Epithelial cell of proximal tubule (primary cell): ENCODE measurements around the gene NECAB2. TPM values are rescaled to one million over a fixed set of nuclear protein-coding genes. Genes with fewer than 3 reads are reported as not detected.
A peak's percentile ranks its signal among the peaks of the same experiment; 100 is the strongest.

Source experiments
- DNase-seq: peaks from one replicate; pipeline ENCODE4 v3.0.0-alpha.2; 2011; ENCODE audit warnings: low read depth
- H3K4me3 ChIP-seq: 2 replicates; pipeline ENCODE4 v1.5.1; 2011; ENCODE audit warnings: low read depth, mild to moderate bottlenecking, low read length
- total RNA-seq: library from RNA; depleted of rRNA; stranded (reverse); fragments of >200 nt; gene quantifications from 2 replicates; pipeline ENCODE4 v1.2.3, GENCODE V29; 2015
- TF ChIP-seq, protein P1 (sequence below): conservative IDR thresholded peaks from 2 replicates; pipeline ENCODE4 v1.5.1; 2012; ENCODE audit warnings: low read depth, mild to moderate bottlenecking, low read length

The NECAB2 gene
- total RNA-seq, result 0.36 TPM in 1 of 2 replicates, not detected in the other

DNA sequence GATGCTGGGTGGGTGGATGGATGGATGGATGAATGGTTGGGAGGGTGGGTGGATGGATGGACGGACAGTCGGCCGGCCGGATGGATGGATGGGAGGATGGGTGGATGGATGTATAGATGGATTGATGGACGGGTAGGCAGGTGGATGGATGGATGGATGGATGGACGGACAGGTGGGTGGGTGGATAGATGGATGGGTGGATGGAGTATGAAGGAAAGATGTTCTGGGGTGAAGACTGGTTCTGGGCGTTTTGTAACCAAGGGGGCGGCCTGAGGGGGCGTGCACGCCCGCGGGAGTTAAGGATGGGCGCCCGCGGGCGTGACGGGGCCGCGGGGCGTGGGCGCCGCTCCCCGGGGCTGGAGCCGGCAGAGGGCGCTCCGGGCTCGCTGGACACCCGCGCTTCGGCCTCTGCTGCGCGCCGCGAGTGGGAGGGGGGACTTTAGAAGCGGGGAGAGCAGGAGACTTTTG lies at the start of gene NECAB2:
Gene NECAB2 (plus strand): TSS at position 407 of the 468 bp plus-strand sequence. CDS start 405 bp downstream, outside the sequence.
- TF ChIP-seq, protein P1, sequence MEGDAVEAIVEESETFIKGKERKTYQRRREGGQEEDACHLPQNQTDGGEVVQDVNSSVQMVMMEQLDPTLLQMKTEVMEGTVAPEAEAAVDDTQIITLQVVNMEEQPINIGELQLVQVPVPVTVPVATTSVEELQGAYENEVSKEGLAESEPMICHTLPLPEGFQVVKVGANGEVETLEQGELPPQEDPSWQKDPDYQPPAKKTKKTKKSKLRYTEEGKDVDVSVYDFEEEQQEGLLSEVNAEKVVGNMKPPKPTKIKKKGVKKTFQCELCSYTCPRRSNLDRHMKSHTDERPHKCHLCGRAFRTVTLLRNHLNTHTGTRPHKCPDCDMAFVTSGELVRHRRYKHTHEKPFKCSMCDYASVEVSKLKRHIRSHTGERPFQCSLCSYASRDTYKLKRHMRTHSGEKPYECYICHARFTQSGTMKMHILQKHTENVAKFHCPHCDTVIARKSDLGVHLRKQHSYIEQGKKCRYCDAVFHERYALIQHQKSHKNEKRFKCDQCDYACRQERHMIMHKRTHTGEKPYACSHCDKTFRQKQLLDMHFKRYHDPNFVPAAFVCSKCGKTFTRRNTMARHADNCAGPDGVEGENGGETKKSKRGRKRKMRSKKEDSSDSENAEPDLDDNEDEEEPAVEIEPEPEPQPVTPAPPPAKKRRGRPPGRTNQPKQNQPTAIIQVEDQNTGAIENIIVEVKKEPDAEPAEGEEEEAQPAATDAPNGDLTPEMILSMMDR, result peak; percentile 47
- no peak for DNase-seq
- H3K4me3 ChIP-seq, result no peak within 1 kb of the TSS

DNA sequence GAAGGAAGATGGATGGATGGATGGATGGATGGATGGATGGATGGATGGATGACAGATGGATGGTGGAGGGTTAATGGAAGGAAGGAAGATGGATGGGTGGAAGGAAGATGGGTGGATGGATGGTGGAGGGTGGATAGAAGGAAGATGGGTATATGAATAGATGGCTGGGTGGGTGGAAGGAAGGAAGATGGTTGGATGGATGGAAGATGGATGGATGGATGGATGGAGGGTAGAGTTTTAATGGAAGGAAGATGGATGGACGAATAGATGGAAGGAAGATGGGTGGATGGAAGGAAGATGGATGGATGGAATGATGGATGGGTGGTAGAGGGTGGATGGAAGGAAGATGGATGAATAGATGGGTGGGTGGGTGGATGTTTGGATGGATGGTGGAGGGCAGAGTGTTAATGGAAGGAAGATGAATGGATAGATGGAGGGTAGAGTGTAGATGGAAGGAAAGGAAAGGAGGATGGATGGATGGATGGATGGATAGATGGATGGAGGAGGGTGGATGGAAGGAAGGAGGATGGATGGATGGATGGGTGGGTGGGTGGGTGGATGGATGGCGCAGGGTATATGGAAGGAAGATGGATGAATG lies 47.1 kb upstream of the NECAB2 start:
- TF ChIP-seq, protein P1, result no peak
- no peak overlapping the region for H3K4me3 ChIP-seq
- DNase-seq, result no peak

DNA sequence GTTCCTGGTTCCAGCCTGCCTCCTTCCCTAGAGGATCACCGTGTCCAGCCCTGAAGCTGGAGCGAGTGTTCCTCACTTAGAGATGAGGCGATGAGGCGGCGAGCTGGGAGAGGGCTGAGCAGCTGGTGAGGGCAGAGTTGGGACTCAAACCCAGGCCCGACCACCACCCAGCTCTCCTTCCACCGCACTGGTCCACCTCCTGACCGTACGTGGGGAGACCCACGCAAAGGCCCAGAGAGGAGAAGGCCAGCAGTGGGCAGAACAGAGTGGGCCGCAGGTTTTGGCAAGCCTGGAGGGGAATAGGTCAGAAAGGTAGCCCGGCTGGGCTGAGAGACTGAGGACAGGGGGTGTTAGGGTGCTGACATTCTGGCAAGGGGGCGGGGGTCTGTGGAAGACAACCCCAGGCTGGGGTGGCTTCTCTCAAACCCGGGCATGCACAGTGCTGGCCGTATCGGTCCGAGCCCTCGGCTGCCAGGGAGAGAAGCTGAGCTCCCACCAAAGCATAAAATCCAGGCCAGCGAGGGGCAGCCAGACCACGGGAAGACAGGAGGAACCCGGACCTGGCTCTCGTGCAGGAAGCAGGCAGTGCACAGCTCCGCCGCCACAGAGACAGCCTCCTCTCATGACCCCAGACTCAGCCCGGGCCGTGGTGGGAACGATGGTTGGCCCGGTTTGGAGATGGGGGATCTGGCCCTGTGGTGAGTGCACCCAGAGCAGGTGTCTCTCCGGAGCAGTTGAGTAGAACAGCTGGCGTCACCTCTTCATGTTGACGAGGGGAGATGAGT lies 44.3 kb upstream of the NECAB2 start:
- H3K4me3 ChIP-seq, result no peak overlapping the region
- DNase-seq, result no peak
- TF ChIP-seq, protein P1, result no peak

DNA sequence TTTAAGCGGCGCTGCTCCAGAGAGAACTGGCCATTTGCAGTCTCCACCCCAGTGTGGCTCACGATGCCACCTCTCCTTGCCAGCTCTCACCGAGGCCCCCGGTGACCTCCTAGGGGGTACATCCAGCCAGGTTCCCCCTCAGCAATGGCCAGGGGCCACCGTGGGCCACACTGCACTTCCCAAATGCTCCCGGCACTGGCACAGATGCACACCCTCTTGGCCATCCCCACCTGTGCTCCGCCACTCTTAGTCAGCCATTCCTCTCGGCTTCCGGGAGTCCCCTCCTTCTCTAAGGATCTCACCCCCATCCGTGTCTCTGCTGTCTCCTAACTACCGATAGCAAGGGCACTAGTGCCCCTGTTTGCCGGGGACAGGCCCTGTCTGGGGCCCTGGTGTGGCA lies 43.4 kb upstream of the NECAB2 start:
- no peak for DNase-seq

DNA sequence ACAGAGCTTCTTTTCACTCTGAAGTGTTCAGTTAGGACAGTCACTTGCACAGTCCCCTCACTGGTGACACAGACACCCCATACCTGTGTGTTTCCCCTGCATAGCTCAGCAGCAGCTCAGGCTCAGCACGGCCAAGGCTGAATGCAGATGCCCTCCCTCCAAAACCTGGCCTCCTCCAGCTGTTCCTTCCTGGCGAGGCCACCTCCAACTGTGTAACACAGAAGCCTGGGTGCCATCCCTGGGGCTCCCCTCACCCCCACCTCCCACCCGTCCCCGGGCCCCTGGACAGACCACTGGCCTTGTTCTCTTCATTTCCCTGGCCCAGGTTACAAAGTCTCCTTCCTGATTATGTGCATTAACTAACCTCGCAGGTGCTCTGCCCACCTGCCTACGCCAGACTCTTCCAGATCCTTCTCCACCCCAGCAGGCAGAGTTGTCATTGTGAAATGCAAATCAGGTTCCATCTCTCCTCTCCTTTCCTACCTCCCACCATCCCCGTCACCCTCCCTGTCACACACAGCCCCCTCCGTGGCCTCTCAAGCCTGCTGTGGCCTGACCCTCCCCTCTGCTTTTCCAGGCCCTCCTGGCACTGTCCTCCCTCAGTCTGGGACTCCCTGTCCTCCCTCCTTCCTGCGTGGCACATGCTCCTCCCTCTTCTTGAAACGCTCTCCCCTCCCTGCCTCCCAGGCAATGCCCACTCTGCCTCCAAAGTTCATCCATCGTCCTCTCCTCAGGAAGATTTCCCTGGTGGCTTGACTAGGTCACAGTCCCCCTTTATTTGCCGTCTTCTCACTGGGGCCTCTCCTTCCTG lies 42.7 kb upstream of the NECAB2 start:
- TF ChIP-seq, protein P1, result no peak
- DNase-seq, result no peak

More for the DNA sequence above, 43.4 kb upstream of the NECAB2 start:
- TF ChIP-seq, protein P1, result no peak
- no peak overlapping the region for H3K4me3 ChIP-seq

DNA sequence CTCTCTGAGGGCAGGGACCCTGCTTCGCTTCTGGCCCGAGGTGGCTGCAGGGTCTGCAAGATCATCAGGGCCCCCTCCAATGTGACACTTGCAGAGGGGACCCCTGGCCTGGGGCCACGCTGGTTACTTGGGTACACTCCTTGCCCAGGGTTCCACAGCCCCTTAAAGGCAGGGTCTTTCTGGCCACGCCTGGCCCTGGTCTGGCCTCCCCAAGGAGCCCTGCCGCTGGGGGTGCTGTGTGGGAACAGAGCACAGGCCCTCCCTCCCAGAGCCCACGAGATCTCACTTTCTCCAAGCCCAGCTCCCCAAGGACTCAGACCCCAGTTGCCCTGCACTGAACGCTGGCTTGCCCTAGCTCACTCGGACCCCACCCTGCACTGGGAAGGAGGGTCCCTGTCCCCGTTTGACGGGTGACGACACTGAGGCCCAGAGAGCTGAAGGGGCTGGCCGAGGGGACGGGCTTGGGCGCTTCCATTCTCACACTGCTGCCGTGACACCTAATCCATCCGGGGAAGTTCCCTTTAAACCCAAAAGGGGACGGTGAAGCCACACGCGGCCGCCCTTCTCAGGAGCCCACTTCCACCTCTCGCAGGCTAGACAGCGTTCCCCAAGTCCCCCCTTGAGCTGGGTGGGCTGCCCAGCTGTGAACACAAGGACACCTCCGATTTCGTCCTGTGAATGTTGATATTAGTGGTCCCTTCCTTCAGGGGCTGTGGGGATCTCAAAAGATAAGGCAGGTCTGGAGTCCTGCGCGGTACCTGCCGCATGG lies 41.9 kb upstream of the NECAB2 start:
- no peak for DNase-seq
- H3K4me3 ChIP-seq, result no peak overlapping the region
- TF ChIP-seq, protein P1, result no peak

More for the DNA sequence above, 42.7 kb upstream of the NECAB2 start:
- no peak overlapping the region for H3K4me3 ChIP-seq
